NCI-H1092 (cell line): Measurements from ENCODE around the gene IFT80.
"Not testable (repeated sequence)": the region's sequence is repeated elsewhere in the genome, so short reads cannot be mapped to it uniquely, and the experiment has no call there.

Experiments used
- DNase-seq: peaks from one replicate; lab custom pipeline; 2025; lab: John Stamatoyannopoulos, UW

The IFT80 gene

GRCh38 chr3:160362896-160363295, 36.1 kb downstream of the IFT80 start:
- not testable (repeated sequence) for DNase-seq

- no peak for DNase-seq
Observed at GRCh38 chr3:160355826-160356225, 43.2 kb downstream of the IFT80 start.

DNA sequence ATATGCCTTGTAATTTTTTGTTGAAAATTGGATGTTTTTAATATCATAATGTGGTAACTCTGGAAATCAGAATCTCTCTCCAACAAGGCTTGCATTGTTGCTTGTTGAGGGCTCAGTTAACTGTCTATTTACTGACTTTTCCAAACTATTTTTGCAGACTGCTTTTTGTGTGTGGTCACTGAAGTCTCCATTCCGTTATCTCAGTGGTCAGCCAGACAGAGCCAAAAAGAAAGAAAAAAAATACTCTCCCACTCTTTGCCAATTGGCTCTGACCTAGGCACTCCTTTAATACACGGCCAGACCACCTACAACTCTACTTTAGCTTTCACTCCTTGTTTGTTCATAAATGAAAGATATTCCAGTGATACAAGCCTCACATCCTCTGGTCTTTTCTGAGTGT, 52.5 kb downstream of the IFT80 start:
- no peak for DNase-seq

GRCh38 chr3:160343132-160343531, 55.9 kb downstream of the IFT80 start:
- DNase-seq = no peak

DNA sequence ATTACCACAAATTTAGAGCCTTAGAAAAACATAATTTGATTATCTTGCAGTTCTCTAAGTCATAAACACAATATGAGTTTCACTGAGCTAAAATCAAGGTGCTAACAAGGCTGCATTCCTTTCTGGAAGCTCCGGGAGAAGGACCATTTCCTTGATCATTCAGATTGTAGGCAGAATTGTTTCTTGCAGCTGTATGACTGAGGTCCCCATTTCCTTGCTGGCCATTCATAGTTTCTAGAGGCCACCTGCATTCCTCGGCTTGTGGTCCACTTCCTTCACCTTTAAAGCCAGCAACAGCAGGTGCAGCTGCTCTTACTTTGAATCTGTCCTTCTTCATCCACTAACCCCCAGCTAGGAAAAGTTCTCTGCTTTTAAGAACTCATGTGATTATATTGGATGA, 58.7 kb downstream of the IFT80 start:
- DNase-seq = no peak

GRCh38 chr3:160331127-160331937, 67.7 kb downstream of the IFT80 start:
- DNase-seq = no peak

GRCh38 chr3:160330690-160331089, 68.3 kb downstream of the IFT80 start:
- no peak for DNase-seq

DNA sequence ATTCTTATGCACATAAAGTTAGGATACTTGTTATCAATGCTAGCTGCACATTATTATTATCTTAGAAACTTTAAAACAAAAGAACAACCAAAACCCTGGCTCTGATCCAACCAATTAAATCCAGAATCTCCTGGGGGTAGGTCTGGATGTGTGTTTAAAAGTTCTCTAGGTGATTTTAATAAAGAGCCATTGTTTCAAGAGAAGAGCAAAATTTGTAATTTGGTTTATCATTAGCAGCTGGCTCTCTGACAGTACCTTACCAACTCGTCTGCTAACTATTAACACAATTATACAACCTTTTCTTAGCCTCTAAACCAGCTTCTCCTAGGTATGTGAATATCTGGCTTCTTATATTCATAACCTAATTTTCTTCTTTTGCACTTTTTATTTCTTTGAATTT, 68.9 kb downstream of the IFT80 start:
- DNase-seq = no peak

DNA sequence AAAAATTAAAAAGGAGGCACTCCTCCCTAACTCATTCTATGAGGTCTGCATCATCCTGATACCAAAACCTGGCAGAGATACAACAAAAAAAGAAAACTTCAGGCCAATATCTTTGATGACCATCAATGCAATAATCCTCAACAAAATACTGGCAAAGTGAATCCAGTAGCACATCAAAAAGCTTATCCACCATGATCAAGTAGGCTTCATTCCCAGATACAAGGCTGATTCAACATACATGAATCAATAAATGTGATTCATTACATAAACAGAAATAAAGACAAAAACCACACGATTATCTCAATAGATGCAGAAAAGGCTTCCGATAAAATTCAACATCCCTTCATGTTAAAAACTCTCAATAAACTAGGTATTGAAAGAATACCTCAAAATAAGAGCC, 72.7 kb downstream of the IFT80 start:
- DNase-seq = not testable (repeated sequence)

GRCh38 chr3:160321821-160322220, 77.2 kb downstream of the IFT80 start:
- DNase-seq = not testable (repeated sequence)

DNA sequence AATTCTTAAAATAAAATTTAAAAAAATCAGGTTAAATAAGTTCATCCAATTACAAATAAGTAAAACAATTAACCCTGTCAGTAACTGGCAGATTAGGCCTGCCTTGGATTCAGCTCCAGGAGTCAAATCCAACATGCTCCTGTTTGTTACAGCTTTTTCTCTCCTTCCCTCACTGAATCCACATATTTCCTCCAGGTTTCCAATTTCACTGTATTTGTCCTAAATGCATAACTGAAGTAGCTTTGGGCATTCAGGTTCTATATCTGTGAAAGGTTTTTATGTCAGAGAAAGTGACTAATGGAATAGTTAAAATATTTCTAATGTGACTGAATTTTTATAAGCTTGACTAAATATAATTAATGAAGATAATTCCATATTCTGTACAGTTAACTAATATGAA, 79.7 kb downstream of the IFT80 start:
- DNase-seq = no peak

GRCh38 chr3:160314995-160315394, 84.0 kb downstream of the IFT80 start:
- no peak for DNase-seq

- no peak for DNase-seq
Observed at GRCh38 chr3:160312014-160312624, 86.9 kb downstream of the IFT80 start.

- DNase-seq = no peak
Observed at GRCh38 chr3:160302806-160303205, 96.2 kb downstream of the IFT80 start.

DNA sequence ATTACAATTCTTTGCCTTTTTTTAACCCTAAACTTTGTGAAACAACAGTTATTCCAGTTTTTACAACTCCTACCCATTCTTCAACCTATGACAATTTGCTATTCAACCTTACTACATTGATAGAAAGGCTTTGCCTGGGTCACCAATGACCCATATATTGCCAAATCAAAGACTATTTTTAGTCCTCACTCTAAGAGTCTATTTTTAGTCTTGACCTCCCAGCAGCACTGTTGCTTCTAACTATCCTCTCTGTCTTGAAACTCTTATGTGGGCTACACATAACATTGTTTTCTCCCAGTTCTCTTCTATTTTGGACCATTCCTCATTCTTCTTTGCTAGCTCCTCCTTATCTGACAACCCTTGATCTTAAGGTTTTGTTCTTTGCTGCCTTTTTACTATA, 102.4 kb downstream of the IFT80 start:
- DNase-seq = no peak

DNA sequence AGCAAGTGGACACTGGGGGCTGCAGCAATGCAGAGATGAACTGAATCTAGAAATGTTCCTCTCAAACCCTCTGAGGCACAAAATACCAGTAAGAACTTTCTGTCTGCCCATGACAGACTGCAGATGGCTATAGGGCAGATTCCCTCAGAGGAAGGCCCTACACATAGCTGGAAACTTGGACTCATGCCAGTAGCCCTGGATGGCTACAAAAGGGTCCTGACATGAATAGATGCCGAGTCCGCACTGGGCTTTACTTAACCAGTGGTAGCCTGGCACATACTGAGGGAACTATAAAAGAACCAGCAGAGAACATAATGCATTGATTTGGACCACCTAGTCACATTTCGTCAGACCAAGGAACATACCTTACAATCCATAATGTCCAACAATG, 107.1 kb downstream of the IFT80 start:
- no peak for DNase-seq

GRCh38 chr3:160291290-160291908, 107.6 kb downstream of the IFT80 start:
- DNase-seq = no peak

GRCh38 chr3:160287666-160288065, 111.4 kb downstream of the IFT80 start:
- no peak for DNase-seq

GRCh38 chr3:160286231-160286630, 112.8 kb downstream of the IFT80 start:
- no peak for DNase-seq

GRCh38 chr3:160280836-160281235, 118.2 kb downstream of the IFT80 start:
- DNase-seq = no peak

GRCh38 chr3:160279657-160280056, 119.4 kb downstream of the IFT80 start:
- DNase-seq = no peak

DNA sequence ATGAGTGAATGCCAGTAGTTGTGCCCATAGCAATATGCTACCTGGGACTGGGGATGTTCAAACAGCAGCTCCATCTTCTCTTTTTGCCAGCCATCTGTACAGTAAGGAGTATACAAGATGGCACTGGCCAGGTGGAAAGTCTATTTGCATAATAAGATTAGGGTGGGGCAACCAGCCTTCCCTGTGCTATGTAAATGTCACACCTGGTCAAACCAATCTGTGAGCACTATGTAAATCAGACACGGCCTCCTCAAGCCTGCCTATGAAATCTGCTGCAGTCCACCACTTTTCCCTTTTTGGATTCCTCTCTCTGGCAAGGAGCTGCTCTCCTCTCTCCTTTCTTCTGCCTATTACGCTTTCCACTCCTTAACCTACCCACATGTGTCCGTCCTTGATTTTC, 120.8 kb downstream of the IFT80 start:
- no peak for DNase-seq

GRCh38 chr3:160265088-160265487, 133.9 kb downstream of the IFT80 start:
- no peak for DNase-seq
